ENCODE data around the gene EXT2.

DNA sequence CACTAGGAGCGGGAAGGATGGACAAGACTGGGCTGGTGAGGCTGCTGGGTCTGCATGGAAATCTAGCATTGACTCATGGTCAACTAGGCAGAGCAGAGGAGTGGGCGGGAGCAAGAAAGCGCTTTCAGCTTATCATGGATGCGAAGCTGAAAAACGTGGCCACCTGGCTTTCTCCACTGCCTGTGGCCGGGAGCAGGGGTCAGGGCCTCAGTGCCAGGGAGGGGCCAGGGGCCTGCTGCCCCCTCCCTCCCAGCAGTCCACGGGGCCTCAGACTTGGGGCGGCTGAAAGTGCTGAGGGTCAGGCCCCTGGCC is 168.9 kb downstream of the EXT2 start:
- TF ChIP-seq, protein P1, sequence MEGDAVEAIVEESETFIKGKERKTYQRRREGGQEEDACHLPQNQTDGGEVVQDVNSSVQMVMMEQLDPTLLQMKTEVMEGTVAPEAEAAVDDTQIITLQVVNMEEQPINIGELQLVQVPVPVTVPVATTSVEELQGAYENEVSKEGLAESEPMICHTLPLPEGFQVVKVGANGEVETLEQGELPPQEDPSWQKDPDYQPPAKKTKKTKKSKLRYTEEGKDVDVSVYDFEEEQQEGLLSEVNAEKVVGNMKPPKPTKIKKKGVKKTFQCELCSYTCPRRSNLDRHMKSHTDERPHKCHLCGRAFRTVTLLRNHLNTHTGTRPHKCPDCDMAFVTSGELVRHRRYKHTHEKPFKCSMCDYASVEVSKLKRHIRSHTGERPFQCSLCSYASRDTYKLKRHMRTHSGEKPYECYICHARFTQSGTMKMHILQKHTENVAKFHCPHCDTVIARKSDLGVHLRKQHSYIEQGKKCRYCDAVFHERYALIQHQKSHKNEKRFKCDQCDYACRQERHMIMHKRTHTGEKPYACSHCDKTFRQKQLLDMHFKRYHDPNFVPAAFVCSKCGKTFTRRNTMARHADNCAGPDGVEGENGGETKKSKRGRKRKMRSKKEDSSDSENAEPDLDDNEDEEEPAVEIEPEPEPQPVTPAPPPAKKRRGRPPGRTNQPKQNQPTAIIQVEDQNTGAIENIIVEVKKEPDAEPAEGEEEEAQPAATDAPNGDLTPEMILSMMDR (IDR thresholded peaks at IDR 0.05 in 4 of 5, conservative IDR thresholded peaks at IDR 0.05 in 1 of 5), result no peak
- TF ChIP-seq POLR2A (IDR thresholded peaks at IDR 0.05), result no peak
